Measurements from ENCODE around the gene CITED4. TPM values are rescaled to one million over a fixed set of nuclear protein-coding genes. Genes with fewer than 3 reads are reported as not detected.

CITED4 gene
- 1.8 and 10.2 TPM in 2 replicates for total RNA-seq

GRCh38 chr1:40862008-40862863 lies at the start of gene CITED4:
TSS of gene CITED4 (minus strand) at chr1:40862363. CDS start at chr1:40862127, 236 bp downstream.

Other genes with a start within 250 kb of the CITED4 start
- gene RIMS3, start 196.7 kb downstream of the CITED4 start, total RNA-seq, result 0.14 and 0.66 TPM in 2 replicates
- 22.1 and 41.1 TPM in 2 replicates for gene NFYC, start 170.7 kb downstream of the CITED4 start, total RNA-seq
- under 0.01 TPM in 1 of 2 replicates, not detected in the other for gene KCNQ4, start 78.6 kb downstream of the CITED4 start, total RNA-seq
- 38.1 and 67.7 TPM in 2 replicates for gene CTPS1, start 117.3 kb upstream of the CITED4 start, total RNA-seq
- 0.14 and 0.44 TPM in 2 replicates for gene SLFNL1, start 159.4 kb upstream of the CITED4 start, total RNA-seq

Data from placental pericyte (primary cell).